ENCODE data around the gene WBP2NL.

WBP2NL gene

DNA sequence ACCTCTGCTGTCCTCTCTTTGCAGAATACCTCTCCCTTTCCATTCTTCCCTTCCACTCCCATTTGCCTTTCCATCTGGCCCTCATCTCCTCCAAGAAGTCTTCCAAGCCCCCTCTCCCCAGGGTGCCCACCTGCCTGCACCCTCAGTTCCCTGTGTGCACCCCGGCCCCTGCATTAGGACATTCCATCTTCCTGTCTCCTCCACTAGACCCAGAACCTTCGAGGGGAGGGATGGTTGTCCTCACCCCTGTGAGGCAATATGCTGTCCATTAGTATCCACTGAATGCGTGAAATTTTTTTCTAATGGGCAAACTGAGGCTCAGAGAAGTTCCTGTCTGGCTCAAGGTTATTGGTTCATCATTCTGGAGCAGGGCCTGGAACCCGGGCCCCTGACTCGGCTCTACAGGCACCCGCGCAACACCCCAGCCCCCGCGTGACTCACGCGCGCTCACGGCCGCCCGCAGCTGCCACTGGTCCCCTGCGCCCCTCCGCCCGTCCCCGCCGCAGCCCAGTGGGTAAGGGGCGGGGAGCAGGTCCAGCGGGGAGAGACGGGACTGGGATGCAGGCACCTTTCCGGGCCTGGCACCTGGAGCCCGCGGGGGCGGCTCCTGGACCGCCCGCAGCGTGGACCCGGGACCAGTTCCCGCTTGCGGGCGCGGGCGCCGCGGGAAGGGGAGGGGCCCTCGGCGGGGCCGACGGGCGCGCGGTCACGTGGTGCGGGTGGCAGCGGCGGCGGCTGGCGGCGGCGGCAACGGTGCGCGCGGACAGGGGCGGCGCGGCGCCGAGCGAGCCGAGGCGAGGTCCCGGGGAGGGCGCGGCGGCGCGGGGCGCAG is 22.3 kb upstream of the WBP2NL start:
- in situ Hi-C loops (cut with MboI; ENCODE audit: low pct_unique_long_range_greater_than_20kb, low sequenced_read_pairs): no loop called here
- no peak for DNase-seq

DNA sequence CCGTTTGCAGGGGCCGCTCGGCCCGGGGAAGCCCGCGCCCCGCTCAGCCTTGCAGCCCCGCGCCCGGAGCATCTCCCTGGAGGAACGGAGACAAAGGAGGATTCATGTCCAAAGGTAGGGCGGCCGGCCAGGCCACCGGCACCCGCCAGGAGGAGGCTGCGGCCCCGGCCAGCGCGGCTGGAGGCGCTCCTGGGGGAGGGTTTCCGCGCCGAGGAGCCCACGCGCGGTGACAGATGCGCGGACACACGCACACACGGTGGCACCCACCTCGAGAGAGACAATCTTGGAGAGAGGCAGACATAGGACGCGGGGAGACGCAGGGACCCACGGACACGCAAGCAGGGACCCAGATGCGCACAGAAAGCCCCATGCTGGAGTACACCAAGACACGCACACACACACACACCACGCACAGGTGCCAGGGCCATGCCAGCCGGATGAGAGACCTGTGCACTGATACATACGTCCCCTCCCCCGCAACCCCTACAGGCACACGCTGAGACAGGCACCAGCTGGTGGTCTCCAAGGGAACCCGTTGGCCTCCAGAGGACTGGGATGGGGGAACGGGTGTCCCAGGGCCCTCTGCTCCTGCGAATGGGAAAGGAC is 21.5 kb upstream of the WBP2NL start:
- in situ Hi-C loops (cut with MboI; ENCODE audit: low pct_unique_long_range_greater_than_20kb, low sequenced_read_pairs): no loop called here
- no peak for DNase-seq

DNA sequence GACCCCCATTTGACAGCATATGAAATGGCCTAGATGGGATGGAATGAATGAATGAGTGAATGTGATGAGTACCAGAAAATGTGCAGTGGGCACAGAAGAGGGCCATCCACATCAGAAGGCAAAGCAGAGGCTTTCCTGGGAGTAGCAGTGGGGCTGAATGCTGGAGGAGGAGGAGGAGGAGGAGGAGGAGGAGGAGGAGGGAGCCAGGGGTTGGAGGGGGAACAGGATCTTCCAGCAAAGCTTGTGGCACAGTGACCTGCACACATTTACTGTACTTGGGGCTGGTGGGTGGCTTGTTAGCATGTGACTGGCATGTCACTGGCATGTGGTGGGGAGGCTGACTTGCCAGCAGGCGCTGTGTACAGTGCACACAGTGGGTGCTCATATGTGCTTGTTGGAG is 19.9 kb upstream of the WBP2NL start:
- no peak for DNase-seq
- in situ Hi-C loops (cut with MboI; ENCODE audit: low pct_unique_long_range_greater_than_20kb, low sequenced_read_pairs): no loop called here

DNA sequence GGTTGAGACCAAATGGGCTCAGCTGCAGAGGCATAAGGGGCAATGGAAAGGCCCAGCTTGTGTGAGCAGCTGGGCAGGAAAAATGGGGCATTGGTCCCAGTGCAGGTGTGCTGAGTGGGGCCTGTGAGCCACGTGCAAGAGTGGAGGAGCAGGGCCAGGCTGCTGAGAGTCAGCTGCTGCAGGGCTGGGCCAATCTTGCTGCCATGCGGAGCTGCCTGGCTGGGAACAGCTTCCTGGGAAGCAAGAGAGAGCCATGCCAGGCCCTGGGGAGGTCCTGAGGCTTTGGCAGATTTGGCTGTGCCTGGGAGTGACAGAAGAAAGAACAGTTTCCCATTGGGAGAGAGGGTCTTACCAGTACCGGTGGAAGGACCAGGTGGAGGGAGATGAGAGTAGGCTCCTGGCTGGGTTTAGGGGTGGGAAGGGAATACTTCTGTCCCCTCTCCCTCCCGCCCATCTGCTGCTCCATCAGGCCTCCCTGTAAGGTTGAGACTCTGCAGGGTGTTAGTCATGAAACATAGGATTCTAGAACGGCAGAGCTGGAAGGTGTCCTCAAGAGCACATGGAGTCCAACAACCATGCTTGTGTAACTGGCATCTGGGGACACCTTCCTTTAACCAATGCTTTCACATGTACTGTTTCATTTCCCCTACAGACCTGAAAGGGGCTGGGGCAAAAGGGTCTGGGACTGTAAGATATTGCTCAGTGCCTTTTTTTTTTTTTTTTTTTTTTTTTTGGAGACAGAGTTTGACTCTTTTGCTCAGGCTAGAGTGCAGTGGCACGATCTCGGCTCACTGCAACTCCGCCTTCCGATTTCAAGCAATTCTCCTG is 19.0 kb upstream of the WBP2NL start:
- in situ Hi-C loops (cut with MboI; ENCODE audit: low pct_unique_long_range_greater_than_20kb, low sequenced_read_pairs): no loop called here
- DNase-seq: no peak

DNA sequence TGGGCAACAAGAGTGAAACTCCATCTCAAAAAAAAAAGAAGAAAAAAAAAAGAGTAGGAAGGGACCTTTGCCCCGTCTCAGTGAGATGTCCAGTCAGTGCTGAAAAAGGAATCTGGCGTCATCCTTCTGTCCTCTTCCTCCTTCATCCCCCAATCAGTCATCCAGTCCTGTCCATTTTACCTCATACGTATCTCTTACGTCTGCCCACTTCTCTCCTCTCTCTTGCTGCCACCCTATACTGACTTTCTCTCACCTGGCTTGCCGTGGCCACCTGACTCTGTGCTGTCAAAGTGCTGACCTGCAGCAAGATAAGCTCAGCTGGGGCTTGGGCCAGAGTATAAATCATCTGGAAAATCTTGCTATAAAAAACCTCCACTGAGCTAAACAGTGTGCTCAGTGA is 15.7 kb upstream of the WBP2NL start:
- in situ Hi-C loops (cut with MboI; ENCODE audit: low pct_unique_long_range_greater_than_20kb, low sequenced_read_pairs): no loop called here
- DNase-seq: no peak

DNA sequence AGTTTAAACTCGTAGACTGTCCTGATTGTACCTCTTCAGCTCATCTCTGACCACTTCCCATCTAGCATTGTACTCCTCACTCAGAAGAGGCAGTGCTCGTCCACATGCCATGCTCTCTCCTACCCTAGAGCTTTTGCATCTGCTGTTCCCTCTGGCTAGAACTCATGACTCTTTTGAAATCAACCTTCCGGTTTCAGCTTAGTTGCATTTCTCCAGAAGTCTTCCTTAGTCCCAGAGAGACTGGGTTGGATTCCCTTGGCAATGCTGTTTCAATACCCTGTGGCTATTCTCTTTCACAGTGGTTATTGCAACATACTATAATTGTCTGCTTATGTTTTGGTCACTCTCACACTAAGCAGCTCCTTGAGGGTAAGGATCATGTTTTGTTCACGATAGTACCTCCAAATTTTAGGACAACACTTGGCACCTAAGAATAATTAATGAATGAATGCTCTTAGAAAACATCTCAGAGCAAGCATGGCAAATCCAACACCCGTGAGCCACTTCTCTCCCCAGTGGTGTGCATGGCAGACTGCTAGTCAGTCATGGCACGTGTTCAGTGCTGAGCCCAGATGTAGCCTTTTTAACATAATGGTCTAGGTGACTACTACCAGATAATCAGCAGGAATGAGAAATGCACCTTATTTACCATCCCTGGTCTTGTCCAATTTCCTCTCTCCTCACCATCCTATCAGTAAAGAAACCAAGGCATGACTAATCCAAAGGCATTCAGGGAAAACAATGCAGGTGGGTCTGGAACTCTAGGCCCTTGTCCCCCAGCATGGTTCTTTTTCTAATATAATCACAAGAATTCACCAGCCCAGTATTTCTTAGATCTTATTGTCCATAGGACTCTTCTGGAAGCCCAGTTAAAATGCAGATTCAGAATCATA is 14.8 kb upstream of the WBP2NL start:
- DNase-seq: no peak
- in situ Hi-C loops (cut with MboI; ENCODE audit: low pct_unique_long_range_greater_than_20kb, low sequenced_read_pairs): no loop called here

DNA sequence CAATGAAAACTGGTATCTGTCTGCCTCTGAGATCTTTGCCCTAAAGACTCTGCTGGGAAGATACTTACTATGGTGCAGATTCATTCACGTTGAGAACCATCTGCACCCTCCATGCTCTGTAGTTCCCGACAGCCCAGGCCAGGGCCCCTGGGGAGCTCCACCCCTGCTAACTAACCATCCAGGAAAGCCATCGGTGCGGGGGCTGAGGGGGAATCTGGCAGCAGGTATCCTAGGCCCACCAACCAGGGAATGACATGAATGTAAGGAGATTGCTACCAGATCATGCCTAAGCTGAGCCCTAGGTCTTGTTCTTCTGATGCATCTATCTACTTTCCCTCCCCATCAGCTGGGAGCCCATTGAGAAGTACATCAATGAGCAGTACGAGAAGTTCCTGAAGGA is 11.3 kb upstream of the WBP2NL start:
- in situ Hi-C loops (cut with MboI; ENCODE audit: low pct_unique_long_range_greater_than_20kb, low sequenced_read_pairs): no loop called here
- DNase-seq: no peak

DNA sequence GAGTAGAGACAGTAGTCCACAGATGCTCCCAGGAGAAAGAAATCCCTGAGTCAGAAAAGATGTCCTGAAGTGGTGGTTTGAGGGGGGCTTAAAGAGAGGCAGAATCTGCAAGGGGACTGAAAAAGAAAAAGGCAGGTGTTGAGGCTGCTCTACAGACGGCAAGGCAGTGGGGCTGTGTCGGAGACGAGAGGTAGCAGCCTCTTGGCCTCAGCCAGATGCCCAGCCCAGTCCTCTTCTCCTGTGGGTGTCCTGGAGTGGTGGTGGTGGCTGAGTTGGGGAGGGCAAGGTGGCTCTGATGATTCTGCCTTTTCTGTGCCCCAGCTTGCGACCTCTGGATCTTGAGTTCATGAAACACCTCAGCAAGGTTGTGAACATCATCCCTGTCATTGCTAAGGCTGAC is 9.3 kb upstream of the WBP2NL start:
- in situ Hi-C loops (cut with MboI; ENCODE audit: low pct_unique_long_range_greater_than_20kb, low sequenced_read_pairs): no loop called here
- DNase-seq: no peak

DNA sequence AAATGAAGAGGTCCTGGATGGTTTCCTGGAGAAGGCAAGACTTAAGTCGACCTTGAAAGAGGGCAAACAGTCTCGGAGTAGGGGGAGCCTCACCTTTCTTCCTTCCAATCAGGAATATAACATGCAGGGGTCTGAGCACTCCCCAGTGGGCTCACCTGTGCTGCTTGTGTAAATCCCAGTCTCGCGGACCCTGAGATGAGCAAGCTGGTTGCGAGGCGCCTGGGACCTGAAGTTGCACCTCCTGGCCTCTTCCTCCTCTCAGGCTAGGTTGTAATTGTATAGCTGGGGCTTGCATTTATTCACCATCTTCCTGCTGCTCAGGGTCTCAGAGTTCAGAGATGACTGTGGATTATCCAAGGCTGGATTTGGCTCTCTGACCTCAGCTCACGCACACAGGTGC is 7.5 kb upstream of the WBP2NL start:
- no peak for DNase-seq
- in situ Hi-C loops (cut with MboI; ENCODE audit: low pct_unique_long_range_greater_than_20kb, low sequenced_read_pairs): no loop called here

DNA sequence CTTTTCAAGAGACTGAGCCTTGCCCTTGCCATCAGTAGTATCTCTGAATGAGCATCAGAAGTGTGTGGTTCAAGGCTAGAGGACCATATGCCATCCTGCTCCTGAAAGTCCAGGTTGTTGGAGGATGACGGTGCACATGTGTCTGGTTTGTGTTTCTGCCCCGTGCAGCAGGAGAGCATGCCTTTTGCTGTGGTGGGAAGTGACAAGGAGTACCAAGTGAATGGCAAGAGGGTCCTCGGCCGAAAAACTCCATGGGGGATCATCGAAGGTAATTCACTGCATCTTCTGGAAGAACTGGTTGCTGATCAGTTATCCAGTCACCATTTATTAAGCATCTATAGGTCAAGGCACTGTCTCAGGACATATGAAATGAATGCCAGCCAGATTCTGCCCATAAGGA is 6.1 kb upstream of the WBP2NL start:
- in situ Hi-C loops (cut with MboI; ENCODE audit: low pct_unique_long_range_greater_than_20kb, low sequenced_read_pairs): no loop called here
- no peak for DNase-seq

DNA sequence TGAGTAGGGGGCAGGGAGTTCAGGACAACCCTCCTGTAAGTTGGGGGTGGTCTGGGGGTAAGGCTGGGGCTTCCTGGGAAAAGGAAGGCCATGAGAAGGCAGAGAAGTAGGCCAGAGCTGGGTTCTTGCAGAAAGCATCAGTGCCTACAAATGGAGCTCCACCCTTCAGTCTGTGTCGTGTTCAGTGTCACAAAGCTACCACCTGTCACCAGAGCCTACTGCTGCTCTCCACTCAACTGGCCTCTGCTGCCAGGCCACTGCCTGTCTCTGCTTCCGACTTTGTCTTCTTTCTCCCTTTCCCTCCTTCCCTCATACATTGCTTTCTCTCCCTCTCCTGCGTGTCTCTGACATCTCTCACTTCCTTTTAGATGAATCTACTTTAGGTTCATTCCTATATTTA is 3.4 kb upstream of the WBP2NL start:
- in situ Hi-C loops (cut with MboI; ENCODE audit: low pct_unique_long_range_greater_than_20kb, low sequenced_read_pairs): no loop called here
- no peak for DNase-seq

DNA sequence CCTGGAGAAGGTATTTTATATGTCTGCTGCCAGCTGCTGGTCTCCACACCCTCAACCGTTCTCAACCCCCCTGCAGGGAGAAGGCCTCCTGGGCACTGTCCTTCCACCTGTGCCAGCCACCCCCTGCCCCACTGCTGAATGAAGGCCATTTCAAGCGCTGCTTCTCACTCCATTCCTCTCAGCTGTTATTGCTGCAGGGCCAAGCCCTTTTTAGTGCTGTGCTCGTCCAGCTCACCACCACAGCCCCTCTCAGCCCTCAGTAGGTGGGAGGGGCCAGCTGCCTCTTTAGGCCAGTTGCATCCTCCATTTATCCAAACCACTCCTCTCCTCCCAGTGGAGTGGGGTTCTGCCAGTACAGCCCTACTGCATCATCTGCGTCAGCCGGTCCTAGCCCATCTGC is 1.8 kb upstream of the WBP2NL start:
- DNase-seq: no peak
- in situ Hi-C loops (cut with MboI; ENCODE audit: low pct_unique_long_range_greater_than_20kb, low sequenced_read_pairs): no loop called here

DNA sequence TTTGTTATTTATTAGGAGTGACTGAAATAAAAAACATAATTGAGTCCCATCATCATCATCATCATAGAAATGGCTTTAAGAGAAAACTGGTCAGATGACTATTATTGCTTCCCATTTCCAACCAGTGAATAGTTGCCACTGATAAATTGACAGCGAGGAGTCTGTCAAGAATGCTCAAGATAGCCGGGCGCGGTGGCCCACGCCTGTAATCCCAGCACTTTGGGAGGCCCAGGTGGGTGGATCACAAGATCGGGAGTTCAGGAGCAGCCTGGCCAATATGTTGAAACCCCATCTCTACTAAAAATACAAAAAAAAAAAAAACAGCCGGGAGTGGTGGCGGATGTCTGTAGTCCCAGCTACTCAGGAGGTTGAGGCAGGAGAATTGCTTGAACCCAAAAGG is 1.9 kb downstream of the WBP2NL start:
- no peak for DNase-seq
- in situ Hi-C loops (cut with MboI; ENCODE audit: low pct_unique_long_range_greater_than_20kb, low sequenced_read_pairs): no loop called here

DNA sequence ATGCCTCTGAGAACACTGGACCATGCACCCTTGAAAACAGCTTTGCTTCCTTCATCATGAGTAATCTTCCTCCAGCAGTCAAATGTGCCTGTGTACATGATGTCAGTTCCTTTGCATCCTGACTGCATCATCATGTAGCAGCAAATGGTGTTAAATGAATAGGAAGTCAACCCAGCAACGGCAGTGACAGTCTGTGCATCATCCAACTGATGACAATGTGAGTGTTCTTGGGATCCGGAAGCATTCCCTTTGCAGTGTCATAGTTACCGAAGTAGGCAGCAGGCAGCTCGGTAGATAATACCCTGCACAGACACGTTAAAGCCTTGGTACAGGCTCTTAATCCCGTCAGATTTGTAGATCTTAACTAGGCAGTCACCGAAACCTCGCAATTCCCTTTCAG is 2.5 kb downstream of the WBP2NL start:
- no peak for DNase-seq
- in situ Hi-C loops (cut with MboI; ENCODE audit: low pct_unique_long_range_greater_than_20kb, low sequenced_read_pairs): no loop called here

DNA sequence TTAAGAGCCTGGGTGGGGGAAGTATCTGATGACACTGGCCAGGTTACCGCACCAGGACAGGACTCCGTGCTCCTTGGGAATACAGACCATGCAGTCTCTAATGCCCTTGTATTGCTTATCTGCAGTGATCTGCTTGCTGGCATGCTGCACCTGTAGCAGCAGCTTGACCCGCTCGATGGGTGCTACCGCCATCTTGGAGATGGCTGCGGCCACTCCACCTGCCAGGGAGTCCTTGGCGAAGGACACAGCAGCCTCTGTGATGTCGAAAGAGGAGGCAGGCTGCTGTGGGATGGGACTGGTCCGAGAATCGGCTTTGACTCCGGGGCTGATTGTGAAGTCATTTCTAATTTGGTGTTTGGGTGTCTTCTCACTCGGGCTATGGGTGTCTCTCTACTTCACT is 3.1 kb downstream of the WBP2NL start:
- no peak for DNase-seq
- in situ Hi-C loops (cut with MboI; ENCODE audit: low pct_unique_long_range_greater_than_20kb, low sequenced_read_pairs): no loop called here

DNA sequence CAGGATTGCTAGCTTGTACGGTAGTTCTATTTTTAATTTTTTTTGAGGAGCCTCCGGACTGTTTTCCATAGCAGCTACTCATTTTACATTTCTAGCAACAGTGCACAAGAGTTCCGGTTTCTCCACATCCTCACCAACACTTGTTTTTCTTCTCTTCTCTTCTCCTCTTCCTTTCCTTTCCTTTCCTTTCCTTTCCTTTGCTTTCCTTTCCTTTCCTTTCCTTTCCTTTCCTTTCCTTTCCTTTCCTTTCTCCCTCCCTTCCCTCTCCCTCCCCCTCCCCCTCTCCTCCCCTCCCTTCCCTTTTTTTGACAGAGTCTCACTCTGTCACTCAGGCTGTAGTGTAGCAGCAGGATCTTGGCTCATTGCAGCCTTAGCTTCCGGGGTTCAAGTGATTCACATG is 9.3 kb downstream of the WBP2NL start:
- in situ Hi-C loops (cut with MboI; ENCODE audit: low pct_unique_long_range_greater_than_20kb, low sequenced_read_pairs): no loop called here
- no peak for DNase-seq

DNA sequence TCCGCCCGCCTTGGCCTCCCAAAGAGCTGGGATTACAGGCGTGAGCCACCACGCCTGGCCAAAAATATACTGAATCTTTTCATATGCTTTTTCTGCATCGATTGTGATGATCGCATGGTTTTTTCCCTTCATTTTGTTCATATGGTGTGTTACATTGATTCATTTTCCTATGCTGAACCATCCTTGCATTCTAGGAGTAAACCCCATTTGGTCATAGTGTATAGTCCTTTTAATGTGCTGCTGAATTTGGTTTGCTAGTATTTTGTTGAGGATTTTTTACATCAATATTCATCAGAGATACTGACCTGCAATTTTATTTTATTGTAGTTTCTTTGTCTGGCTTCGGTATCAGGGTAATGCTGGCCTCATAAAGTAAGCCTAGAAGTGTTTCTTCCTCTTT is 12.2 kb downstream of the WBP2NL start:
- in situ Hi-C loops (cut with MboI; ENCODE audit: low pct_unique_long_range_greater_than_20kb, low sequenced_read_pairs): no loop called here
- no peak for DNase-seq

DNA sequence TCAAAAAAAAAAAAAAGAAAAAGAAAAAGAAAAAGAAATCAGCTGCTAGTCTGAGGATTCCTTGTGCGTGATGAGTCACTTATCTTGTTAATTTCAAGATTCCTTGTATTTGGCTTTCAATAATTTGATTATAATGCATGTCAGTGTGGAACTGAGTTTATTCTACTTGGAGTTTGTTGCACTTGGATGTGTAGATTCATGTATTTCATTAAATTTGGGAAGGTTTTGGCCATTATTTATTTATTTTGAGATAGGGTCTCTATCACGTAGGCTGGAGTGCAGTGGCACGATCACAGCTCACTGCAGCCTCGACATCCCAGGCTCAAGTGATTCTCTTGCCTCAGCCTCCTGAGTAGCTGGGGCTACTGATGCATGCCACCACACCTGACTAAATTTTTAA is 14.8 kb downstream of the WBP2NL start:
- DNase-seq: no peak
- in situ Hi-C loops (cut with MboI; ENCODE audit: low pct_unique_long_range_greater_than_20kb, low sequenced_read_pairs): no loop called here

DNA sequence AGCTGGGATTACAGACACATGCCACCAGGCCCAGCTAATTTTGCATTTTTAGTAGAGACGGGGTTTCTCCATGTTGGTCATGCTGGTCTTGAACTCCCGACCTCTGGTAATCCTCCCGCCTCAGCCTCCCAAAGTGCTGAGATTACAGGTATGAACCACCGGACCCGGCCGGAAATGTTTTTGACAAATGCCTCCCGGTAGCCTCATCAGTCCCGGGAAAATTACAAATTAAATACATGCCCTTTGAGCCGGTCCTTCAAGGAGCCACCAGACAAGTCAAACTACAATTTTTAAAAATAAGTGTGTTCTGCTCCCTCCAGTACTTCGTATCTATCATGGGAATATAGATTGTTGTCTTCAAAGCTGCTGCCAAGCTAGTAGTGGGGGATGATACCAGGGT is 17.5 kb downstream of the WBP2NL start:
- DNase-seq: no peak
- in situ Hi-C loops (cut with MboI; ENCODE audit: low pct_unique_long_range_greater_than_20kb, low sequenced_read_pairs): no loop called here

Measured in KBM-7 (cell line).